HepG2 (cell line): ENCODE data around the gene LIMS2. TPM values are rescaled to one million over a fixed set of nuclear protein-coding genes. Genes with fewer than 3 reads are reported as not detected.

ENCODE experiments used
- AHDC1 ChIP-seq: sonication (generic); formaldehyde crosslinking; IDR thresholded peaks from 2 replicates; pipeline ENCODE4 v1.5.1; 2020; ENCODE audit warnings: mild to moderate bottlenecking, missing genetic modification reagents, borderline replicate concordance
- CBFB ChIP-seq: sonication (generic); formaldehyde crosslinking; IDR thresholded peaks from 2 replicates; pipeline ENCODE4 v1.4.0; 2020; ENCODE audit warnings: missing genetic modification reagents
- MTF2 ChIP-seq: sonication (generic); formaldehyde crosslinking; IDR thresholded peaks from 2 replicates; pipeline ENCODE4 v1.5.0; 2020; ENCODE audit warnings: missing genetic modification reagents, borderline replicate concordance
- MYPOP ChIP-seq: sonication (generic); formaldehyde crosslinking; IDR thresholded peaks from 2 replicates; pipeline ENCODE4 v1.8.1; 2023; ENCODE audit warnings: mild to moderate bottlenecking, moderate library complexity, missing genetic modification reagents
- REPIN1 ChIP-seq: sonication (generic); formaldehyde crosslinking; IDR thresholded peaks from 2 replicates; pipeline ENCODE4 v1.8.0; 2022; ENCODE audit warnings: missing genetic modification reagents, low read depth, mild to moderate bottlenecking, borderline replicate concordance
- SMC3 ChIP-seq: IDR thresholded peaks from 2 replicates; pipeline ENCODE4 v1.6.1; 2011; ENCODE audit warnings: low read length, improper control_type of control experiment
- ZBTB21 ChIP-seq: sonication (generic); formaldehyde crosslinking; IDR thresholded peaks from 2 replicates; pipeline ENCODE4 v1.4.0; 2020; ENCODE audit warnings: missing genetic modification reagents
- ZNF333 ChIP-seq: sonication (generic); formaldehyde crosslinking; IDR thresholded peaks from 2 replicates; pipeline ENCODE4 v1.4.0; 2020; ENCODE audit warnings: mild to moderate bottlenecking, missing genetic modification reagents, borderline replicate concordance
- ZNF33A ChIP-seq: sonication (generic); formaldehyde crosslinking; IDR thresholded peaks from 2 replicates; pipeline ENCODE4 v1.5.1; 2020; ENCODE audit warnings: missing genetic modification reagents, mild to moderate bottlenecking, moderate library complexity, borderline replicate concordance
- ZNF564 ChIP-seq: sonication (generic); formaldehyde crosslinking; IDR thresholded peaks from 2 replicates; pipeline ENCODE4 v1.8.1; 2023; ENCODE audit warnings: mild to moderate bottlenecking, missing genetic modification reagents
- ZNF781 ChIP-seq: sonication (generic); formaldehyde crosslinking; IDR thresholded peaks from 2 replicates; pipeline ENCODE4 v1.5.1; 2020; ENCODE audit warnings: borderline replicate concordance, mild to moderate bottlenecking, missing genetic modification reagents; ENCODE audit errors: not compliant biosample characterization
- ZSCAN31 ChIP-seq: sonication (generic); formaldehyde crosslinking; IDR thresholded peaks from 2 replicates; pipeline ENCODE4 v1.5.0; 2020; ENCODE audit warnings: low read depth, mild to moderate bottlenecking, missing genetic modification reagents
- polyA plus RNA-seq, 8 experiments: library from polyadenylated mRNA; depleted of rRNA in 3 of 8; stranded (reverse) in 7 of 8; unstranded in 1 of 8; fragments of >200 nt; fragmentation: Illumina TruSeq in 4 of 8; extraction: Trizol in 4 of 8; gene quantifications; 2 replicates each; pipeline versions ENCODE4 v1.2.1 to v1.2.3, GENCODE V29; 2011 to 2016; ENCODE audit warnings: low read depth in 4 of 8, missing spikeins in 1 of 8, mixed read lengths in 1 of 8; ENCODE audit not compliant: insufficient read depth in 1 of 8
- total RNA-seq, 5 experiments: library from RNA; depleted of rRNA; stranded (reverse); fragments of >200 nt; fragmentation: Illumina TruSeq; extraction: Trizol; gene quantifications; 2 replicates each; pipeline ENCODE4 v1.2.3, GENCODE V29; 2016; ENCODE audit warnings: low read depth in 1 of 5
- TF ChIP-seq, protein P1 (sequence below): sonication (generic); formaldehyde crosslinking; IDR thresholded peaks from 2 replicates; pipeline ENCODE4 v1.9.0; 2022; ENCODE audit warnings: missing genetic modification reagents, mild to moderate bottlenecking, borderline replicate concordance
- TF ChIP-seq, protein P2 (sequence below): sonication (generic); formaldehyde crosslinking; IDR thresholded peaks from 2 replicates; pipeline ENCODE4 v1.5.1; 2020; ENCODE audit warnings: mild to moderate bottlenecking, missing genetic modification reagents, moderate library complexity

LIMS2 gene
- total and polyA plus RNA-seq, 2 of the 13 experiments (the other 11 are each of a cell fraction or from before 2014, with no cell fraction given) = 1.0 to 1.9 TPM

DNA sequence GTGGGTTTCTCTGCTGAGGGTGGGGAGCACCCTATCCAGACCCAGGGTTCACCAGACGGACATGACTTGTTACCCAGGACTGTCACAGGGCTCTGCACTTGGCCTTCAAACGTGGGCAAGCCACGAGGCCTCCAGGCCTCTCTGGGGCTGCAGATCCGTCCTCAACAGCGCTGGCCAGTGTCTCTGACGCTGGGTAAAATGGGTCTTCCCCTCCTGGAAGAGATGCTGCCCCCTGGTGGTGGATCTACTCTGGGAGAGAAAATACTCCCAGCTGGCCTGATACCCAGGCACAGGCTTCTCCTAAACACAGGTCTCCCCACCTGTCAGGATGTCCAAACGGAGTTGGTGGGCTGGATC is 25.7 kb downstream of the LIMS2 start (continued):
- TF ChIP-seq MYPOP (CRISPR knock-in tag) (peak; percentile 20; the same call in 1 of the 2 replicates), REPIN1 (peak; percentile 78), ZBTB21 (CRISPR knock-in tag) (no peak), ZNF564 (CRISPR knock-in tag) (no peak), MTF2 (CRISPR knock-in tag) (peak; percentile 14; the same call in 1 of the 2 replicates), ZSCAN31 (CRISPR knock-in tag) (no peak), CBFB (CRISPR knock-in tag) (0 out of 2 replicates have a peak, but pooled peaks have one; percentile 12), ZNF333 (CRISPR knock-in tag) (no peak), SMC3 (peak; percentile 94), ZNF33A (0 out of 2 replicates have a peak, but pooled peaks have one; percentile 50), AHDC1 (CRISPR knock-in tag) (0 out of 2 replicates have a peak, but pooled peaks have one; percentile 25), ZNF781 (CRISPR knock-in tag) (no peak)
- TF ChIP-seq, protein P1, sequence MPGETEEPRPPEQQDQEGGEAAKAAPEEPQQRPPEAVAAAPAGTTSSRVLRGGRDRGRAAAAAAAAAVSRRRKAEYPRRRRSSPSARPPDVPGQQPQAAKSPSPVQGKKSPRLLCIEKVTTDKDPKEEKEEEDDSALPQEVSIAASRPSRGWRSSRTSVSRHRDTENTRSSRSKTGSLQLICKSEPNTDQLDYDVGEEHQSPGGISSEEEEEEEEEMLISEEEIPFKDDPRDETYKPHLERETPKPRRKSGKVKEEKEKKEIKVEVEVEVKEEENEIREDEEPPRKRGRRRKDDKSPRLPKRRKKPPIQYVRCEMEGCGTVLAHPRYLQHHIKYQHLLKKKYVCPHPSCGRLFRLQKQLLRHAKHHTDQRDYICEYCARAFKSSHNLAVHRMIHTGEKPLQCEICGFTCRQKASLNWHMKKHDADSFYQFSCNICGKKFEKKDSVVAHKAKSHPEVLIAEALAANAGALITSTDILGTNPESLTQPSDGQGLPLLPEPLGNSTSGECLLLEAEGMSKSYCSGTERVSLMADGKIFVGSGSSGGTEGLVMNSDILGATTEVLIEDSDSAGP (CRISPR knock-in tag) = peak; percentile 6; the same call in 1 of the 2 replicates
- TF ChIP-seq, protein P2, sequence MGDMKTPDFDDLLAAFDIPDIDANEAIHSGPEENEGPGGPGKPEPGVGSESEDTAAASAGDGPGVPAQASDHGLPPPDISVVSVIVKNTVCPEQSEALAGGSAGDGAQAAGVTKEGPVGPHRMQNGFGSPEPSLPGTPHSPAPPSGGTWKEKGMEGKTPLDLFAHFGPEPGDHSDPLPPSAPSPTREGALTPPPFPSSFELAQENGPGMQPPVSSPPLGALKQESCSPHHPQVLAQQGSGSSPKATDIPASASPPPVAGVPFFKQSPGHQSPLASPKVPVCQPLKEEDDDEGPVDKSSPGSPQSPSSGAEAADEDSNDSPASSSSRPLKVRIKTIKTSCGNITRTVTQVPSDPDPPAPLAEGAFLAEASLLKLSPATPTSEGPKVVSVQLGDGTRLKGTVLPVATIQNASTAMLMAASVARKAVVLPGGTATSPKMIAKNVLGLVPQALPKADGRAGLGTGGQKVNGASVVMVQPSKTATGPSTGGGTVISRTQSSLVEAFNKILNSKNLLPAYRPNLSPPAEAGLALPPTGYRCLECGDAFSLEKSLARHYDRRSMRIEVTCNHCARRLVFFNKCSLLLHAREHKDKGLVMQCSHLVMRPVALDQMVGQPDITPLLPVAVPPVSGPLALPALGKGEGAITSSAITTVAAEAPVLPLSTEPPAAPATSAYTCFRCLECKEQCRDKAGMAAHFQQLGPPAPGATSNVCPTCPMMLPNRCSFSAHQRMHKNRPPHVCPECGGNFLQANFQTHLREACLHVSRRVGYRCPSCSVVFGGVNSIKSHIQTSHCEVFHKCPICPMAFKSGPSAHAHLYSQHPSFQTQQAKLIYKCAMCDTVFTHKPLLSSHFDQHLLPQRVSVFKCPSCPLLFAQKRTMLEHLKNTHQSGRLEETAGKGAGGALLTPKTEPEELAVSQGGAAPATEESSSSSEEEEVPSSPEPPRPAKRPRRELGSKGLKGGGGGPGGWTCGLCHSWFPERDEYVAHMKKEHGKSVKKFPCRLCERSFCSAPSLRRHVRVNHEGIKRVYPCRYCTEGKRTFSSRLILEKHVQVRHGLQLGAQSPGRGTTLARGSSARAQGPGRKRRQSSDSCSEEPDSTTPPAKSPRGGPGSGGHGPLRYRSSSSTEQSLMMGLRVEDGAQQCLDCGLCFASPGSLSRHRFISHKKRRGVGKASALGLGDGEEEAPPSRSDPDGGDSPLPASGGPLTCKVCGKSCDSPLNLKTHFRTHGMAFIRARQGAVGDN (CRISPR knock-in tag) = peak; percentile 64
